ENCODE measurements around the gene MLEC. TPM values are rescaled to one million over a fixed set of nuclear protein-coding genes. Genes with fewer than 3 reads are reported as not detected.

Gene MLEC
- total RNA-seq, 4 donors from 2014 or later = 75.6 to 153 (median 130) TPM

GRCh38 chr12:120697344-120697743 is 10.4 kb downstream of the MLEC start:
- 50 to 64% methylated on average over 1 of the region's 1 CpG for WGBS, 2 donors (ENCODE audit: low coverage in 1 of 2)
- H3K4me3 ChIP-seq = no peak overlapping the region
- TF ChIP-seq POLR2A (IDR thresholded peaks at IDR 0.05) (no peak), POLR2AphosphoS5 (IDR thresholded peaks at IDR 0.05) (no peak), EP300 (IDR thresholded peaks at IDR 0.05; ENCODE audit: low read depth) (no peak)
- H3K4me1 ChIP-seq = peaks cover 4 to 38% (median 19%) of the 10 kb centered on the region in 4 donors
- peak overlapping the region in 2 of 4 donors; percentile 37 to 46 for H3K27ac ChIP-seq
- DNase-seq = no peak
- in situ Hi-C loops (cut with MboI; ENCODE audit: low pct_ligation_motif_present in 1 of 4, low pct_unique_long_range_greater_than_20kb in 1 of 4, low sequenced_read_pairs in 3 of 4) = no loop called here
- peaks cover 0 to 61% (median 30%) of the 10 kb centered on the region in 4 donors for H3K36me3 ChIP-seq
- H3K27me3 ChIP-seq = no peaks in the 10 kb centered on the region
- H3K9me3 ChIP-seq = no peaks in the 10 kb centered on the region
- intact Hi-C loops (cut with DNase I; ENCODE audit: low total_unique reads) = no loop called here

GRCh38 chr12:120698665-120699064 is 11.7 kb downstream of the MLEC start:
- Histone ChIP-seq H3K36me3 (peaks cover 0 to 61% (median 30%) of the 10 kb centered on the region in 4 donors), H3K27me3 (no peaks in the 10 kb centered on the region), H3K4me3 (no peak overlapping the region), H3K9me3 (no peaks in the 10 kb centered on the region), H3K27ac (peak overlapping the region in 1 of 4 donors; percentile 7), H3K4me1 (peaks cover 0 to 24% (median 9%) of the 10 kb centered on the region in 4 donors)
- 85 to 100% methylated on average over 1 to 3 of the region's 3 CpGs for WGBS, 2 donors (ENCODE audit: low coverage in 1 of 2)
- DNase-seq = no peak
- in situ Hi-C loops (cut with MboI; ENCODE audit: low pct_ligation_motif_present in 1 of 4, low pct_unique_long_range_greater_than_20kb in 1 of 4, low sequenced_read_pairs in 3 of 4) = no loop called here
- no peak for TF ChIP-seq EP300 (IDR thresholded peaks at IDR 0.05; ENCODE audit: low read depth)
- TF ChIP-seq POLR2A (IDR thresholded peaks at IDR 0.05) = no peak
- no peak for TF ChIP-seq POLR2AphosphoS5 (IDR thresholded peaks at IDR 0.05)
- TF ChIP-seq CTCF (IDR thresholded peaks at IDR 0.05) = no peak
- intact Hi-C loops (cut with DNase I; ENCODE audit: low total_unique reads) = no loop called here

DNA sequence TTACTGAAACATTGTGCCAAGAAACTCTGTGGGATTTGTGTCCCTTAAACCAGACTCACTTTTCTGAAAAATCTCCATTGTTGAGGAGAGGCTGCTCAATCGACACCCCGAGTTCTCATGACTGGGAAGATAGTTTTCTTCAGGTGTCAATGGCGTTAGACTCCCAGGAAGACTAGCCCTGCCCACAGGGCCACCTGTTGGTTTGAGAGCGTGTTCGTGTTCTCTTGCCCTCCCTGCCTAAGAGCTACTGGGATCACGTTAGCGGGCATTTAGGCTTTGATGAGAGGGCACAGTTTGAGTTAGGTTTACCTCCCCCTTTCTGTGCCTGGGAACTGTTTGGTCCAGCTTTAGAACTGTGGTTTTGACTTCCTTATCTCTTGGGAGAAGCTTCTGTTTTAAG is 12.6 kb downstream of the MLEC start:
- H3K36me3 ChIP-seq = peaks cover 0 to 59% (median 27%) of the 10 kb centered on the region in 4 donors
- H3K27me3 ChIP-seq = no peaks in the 10 kb centered on the region
- DNase-seq = no peak
- intact Hi-C loops (cut with DNase I; ENCODE audit: low total_unique reads) (no loop called here), in situ Hi-C loops (cut with MboI; ENCODE audit: low pct_ligation_motif_present in 1 of 4, low pct_unique_long_range_greater_than_20kb in 1 of 4, low sequenced_read_pairs in 3 of 4) (no loop called here)
- H3K4me1 ChIP-seq = peaks cover 0 to 24% (median 9%) of the 10 kb centered on the region in 4 donors
- H3K4me3 ChIP-seq = no peak overlapping the region
- no peak overlapping the region for H3K27ac ChIP-seq
- 80 to 92% methylated on average over 2 to 7 of the region's 7 CpGs for WGBS, 2 donors (ENCODE audit: low coverage in 1 of 2)
- TF ChIP-seq POLR2AphosphoS5 (IDR thresholded peaks at IDR 0.05) (no peak), CTCF (IDR thresholded peaks at IDR 0.05) (no peak), POLR2A (IDR thresholded peaks at IDR 0.05) (no peak), EP300 (IDR thresholded peaks at IDR 0.05; ENCODE audit: low read depth) (no peak)
- H3K9me3 ChIP-seq = no peaks in the 10 kb centered on the region

DNA sequence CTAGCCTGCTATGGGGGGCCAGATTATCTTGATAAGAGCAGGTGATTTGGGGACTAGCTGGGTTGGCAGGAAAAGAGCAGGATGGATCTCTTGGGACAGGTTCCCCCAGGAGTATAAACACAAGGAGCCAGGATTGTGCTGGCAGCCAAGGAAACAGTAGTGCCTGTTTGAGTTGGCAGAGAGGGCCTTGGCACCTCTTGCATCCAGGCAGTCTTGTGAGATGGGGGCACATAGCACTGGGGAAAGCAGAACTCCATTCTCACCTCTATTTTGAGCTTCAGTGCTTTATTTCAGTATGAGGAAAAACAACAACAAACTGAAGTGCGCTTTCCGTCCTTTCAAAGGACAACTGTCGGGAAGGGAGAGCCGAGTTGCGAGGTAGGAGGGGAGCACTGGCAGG is 13.9 kb downstream of the MLEC start:
- no peak overlapping the region for H3K27ac ChIP-seq
- intact Hi-C loops (cut with DNase I; ENCODE audit: low total_unique reads) (no loop called here), in situ Hi-C loops (cut with MboI; ENCODE audit: low pct_ligation_motif_present in 1 of 4, low pct_unique_long_range_greater_than_20kb in 1 of 4, low sequenced_read_pairs in 3 of 4) (no loop called here)
- H3K36me3 ChIP-seq = peaks cover 0 to 51% (median 24%) of the 10 kb centered on the region in 4 donors
- no peak for DNase-seq
- WGBS, 2 donors (ENCODE audit: low coverage in 1 of 2) = 96% methylated on average over 5 of the region's 5 CpGs; no CpG with 5 or more reads in 1 of the 2 donors
- TF ChIP-seq POLR2A (IDR thresholded peaks at IDR 0.05) (no peak), POLR2AphosphoS5 (IDR thresholded peaks at IDR 0.05) (no peak), CTCF (IDR thresholded peaks at IDR 0.05) (no peak), EP300 (IDR thresholded peaks at IDR 0.05; ENCODE audit: low read depth) (no peak)
- H3K4me1 ChIP-seq = peaks cover 0 to 22% (median 7%) of the 10 kb centered on the region in 4 donors
- H3K9me3 ChIP-seq = no peaks in the 10 kb centered on the region
- H3K27me3 ChIP-seq = no peaks in the 10 kb centered on the region
- H3K4me3 ChIP-seq = no peak overlapping the region

DNA sequence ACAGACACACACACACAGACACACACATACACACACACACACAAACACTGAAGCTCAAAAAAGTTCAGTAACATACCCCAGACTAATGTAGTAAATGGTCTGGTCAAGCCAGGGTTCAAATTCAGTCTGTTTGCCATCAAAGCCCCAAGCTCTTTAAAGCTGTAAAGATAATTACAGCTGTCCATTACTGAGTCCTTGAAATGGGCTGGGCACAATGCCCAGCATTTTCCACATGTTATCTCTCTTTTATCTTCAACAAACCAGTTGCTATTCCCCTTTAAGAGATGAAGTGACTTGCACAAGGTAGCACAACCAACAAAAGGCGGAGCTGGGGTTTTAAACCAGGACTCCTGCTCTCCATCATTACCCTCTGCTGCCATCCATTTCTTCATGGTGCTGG is 15.7 kb downstream of the MLEC start:
- Histone ChIP-seq H3K36me3 (peaks cover 0 to 37% (median 15%) of the 10 kb centered on the region in 4 donors), H3K27me3 (no peaks in the 10 kb centered on the region), H3K4me1 (peaks cover 0 to 9% (median 3%) of the 10 kb centered on the region in 4 donors), H3K4me3 (no peak overlapping the region), H3K9me3 (no peaks in the 10 kb centered on the region), H3K27ac (no peak overlapping the region)
- intact Hi-C loops (cut with DNase I; ENCODE audit: low total_unique reads) = no loop called here
- DNase-seq = no peak
- in situ Hi-C loops (cut with MboI; ENCODE audit: low pct_ligation_motif_present in 1 of 4, low pct_unique_long_range_greater_than_20kb in 1 of 4, low sequenced_read_pairs in 3 of 4) = no loop called here
- WGBS, 2 donors (ENCODE audit: low coverage in 1 of 2) = 89% methylated on average over 1 of the region's 1 CpG; no CpG with 5 or more reads in 1 of the 2 donors
- TF ChIP-seq CTCF (IDR thresholded peaks at IDR 0.05) (no peak), POLR2AphosphoS5 (IDR thresholded peaks at IDR 0.05) (no peak), EP300 (IDR thresholded peaks at IDR 0.05; ENCODE audit: low read depth) (no peak), POLR2A (IDR thresholded peaks at IDR 0.05) (no peak)

Measured in transverse colon (tissue), 4 donors.